ENCODE measurements around the gene DRAXIN.

GRCh38 chr1:11658542-11658941 lies 33.0 kb upstream of the DRAXIN start:
- TF ChIP-seq GATA2 (IDR thresholded peaks at IDR 0.05; ENCODE audit: low read depth, low read length) (no peak), GATA3 (IDR thresholded peaks at IDR 0.05; ENCODE audit: low read depth, low read length) (no peak)

Measured in SH-SY5Y (cell line).